ENCODE results near the gene MBNL1. TPM values are rescaled to one million over a fixed set of nuclear protein-coding genes. Genes with fewer than 3 reads are reported as not detected.

MBNL1 gene
- total RNA-seq, 1 experiment from 2014 or later = 200 TPM

- intact Hi-C loops (cut with micrococcal nuclease) = no loop called here
- TF ChIP-seq CEBPB (IDR thresholded peaks at IDR 0.05; ENCODE audit: low read depth) (no peak), JUND (IDR thresholded peaks at IDR 0.05) (no peak), SP1 (IDR thresholded peaks at IDR 0.05; ENCODE audit: low read depth) (no peak), FOSL1 (IDR thresholded peaks at IDR 0.05; ENCODE audit: low read depth) (no peak), POLR2A (IDR thresholded peaks at IDR 0.05; ENCODE audit: borderline replicate concordance, extremely low read depth, insufficient read depth, insufficient read length) (no peak), RAD21 (IDR thresholded peaks at IDR 0.05; ENCODE audit: low read depth) (no peak), SRF (IDR thresholded peaks at IDR 0.05; ENCODE audit: low read depth) (no peak), YY1 (IDR thresholded peaks at IDR 0.05; ENCODE audit: extremely low read depth, insufficient replicate concordance, low read depth, low read length) (no peak), EZH2phosphoT487 (IDR thresholded peaks at IDR 0.05; ENCODE audit: borderline replicate concordance) (no peak), SIN3A (IDR thresholded peaks at IDR 0.05; ENCODE audit: low read depth) (no peak), TCF7L2 (IDR thresholded peaks at IDR 0.05; ENCODE audit: borderline replicate concordance, extremely low read depth, insufficient read depth, insufficient read length) (no peak), CTCF (IDR thresholded peaks at IDR 0.05 in 2 of 3, conservative IDR thresholded peaks at IDR 0.05 in 1 of 3; ENCODE audit: borderline replicate concordance in 1 of 3, insufficient read depth in 1 of 3, low read depth in 2 of 3, low read length in 2 of 3) (no peak), ZFX (IDR thresholded peaks at IDR 0.05) (no peak), EZH2 (IDR thresholded peaks at IDR 0.05) (no peak)
- Histone ChIP-seq H4K20me1 (ENCODE audit: insufficient read depth) (no peaks in the 10 kb centered on the region; the same call in 1 of the 2 replicates), H3K36me3 (ENCODE audit: control insufficient read depth in 1 of 2, insufficient read depth in 2 of 2, low read length in 2 of 2) (no peaks in the 10 kb centered on the region; a peak in 1 of 4 replicates), H3K4me2 (ENCODE audit: low read length) (no peak overlapping the region), H3K27ac (ENCODE audit: low read depth, low read length) (no peak overlapping the region), H3K79me2 (ENCODE audit: insufficient read depth, low read length) (peaks cover 95% of the 10 kb centered on the region), H3K27me3 (ENCODE audit: insufficient read depth, low read length) (no peaks in the 10 kb centered on the region), H3K9me3 (ENCODE audit: control insufficient read depth in 1 of 2, insufficient read depth in 1 of 2, low read depth in 1 of 2, low read length in 2 of 2) (no peaks in the 10 kb centered on the region), H3K4me1 (ENCODE audit: control insufficient read depth in 1 of 2, insufficient read depth in 2 of 2, low read length in 2 of 2) (peaks cover 4 to 16% of the 10 kb centered on the region in 2 experiments; a peak in 3 of 4 replicates), H3K9me2 (ENCODE audit: insufficient read depth) (0 out of 2 replicates have a peak, but pooled peaks cover 3% of the 10 kb centered on the region), H3K9ac (ENCODE audit: low read length) (no peak overlapping the region), H2AFZ (ENCODE audit: low read depth, low read length, poor library complexity, severe bottlenecking) (no peak overlapping the region), H3K4me3 (replicated peaks in 1 of 2; ENCODE audit: low read depth in 1 of 2, low read length in 2 of 2) (no peak overlapping the region)
- BruUV-seq (replicated peaks) = no TSS peak
- ChIA-PET POLR2A (no interaction called here), CTCF (no interaction called here), RAD21 (ENCODE audit: low non-redundant PET in 1 of 2, low total read pairs in 2 of 2, uncharacterized antibody in 2 of 2, unreplicated experiment in 2 of 2) (no interaction called here)
- no peak for DNase-seq (ENCODE audit: low read depth, low spot score)
- no peak for ATAC-seq
These were observed 123.6 kb downstream of the MBNL1 start for GRCh38 chr3:152392272-152392880.
